Loucy (cell line): Measurements from ENCODE around the gene ZNF664.

Experiments
- CTCF ChIP-seq: fragments of 200-600 bp; sonication (generic); conservative IDR thresholded peaks from 2 replicates; pipeline ENCODE4 v1.5.1; 2014; ENCODE audit warnings: mild to moderate bottlenecking, antibody characterized with exemption, low read length
- EZH2phosphoT487 ChIP-seq: fragments of 200-600 bp; IDR thresholded peaks from 2 replicates; pipeline ENCODE4 v1.6.1; 2018; ENCODE audit warnings: antibody characterized with exemption, mild to moderate bottlenecking, moderate library complexity, borderline replicate concordance

GRCh38 chr12:124030008-124030407 is 57.0 kb downstream of the ZNF664 start:
- TF ChIP-seq CTCF (no peak), EZH2phosphoT487 (no peak)
